Naive thymus-derived CD4-positive, alpha-beta T cell (primary cell): ENCODE results near the gene SV2C. TPM values are rescaled to one million over a fixed set of nuclear protein-coding genes. Genes with fewer than 3 reads are reported as not detected.

Experiments used
- ATAC-seq: fragments of 150-1000 bp; cut with Tn5 transposase; 2 replicates; pipeline ENCODE4 v1.10.0; 2021; ENCODE audit warnings: mild to moderate bottlenecking, moderate library complexity
- CTCF ChIA-PET: fragments of 350-600 bp; sonication (Branson Sonifier 250); formaldehyde crosslinking; loops from one replicate; lab custom pipeline; 2021; ENCODE audit warnings: antibody characterized with exemption; lab: Charles Lee
- POLR2A ChIA-PET: fragments of 350-600 bp; sonication (Branson Sonifier 250); formaldehyde crosslinking; loops from one replicate; lab custom pipeline; 2021; ENCODE audit warnings: antibody characterized with exemption, inconsistent platforms; lab: Charles Lee
- DNase-seq, 9 donors: peaks; one replicate each; pipeline versions ENCODE4 v3.0.0 to v3.0.0-alpha.2; 2020 to 2022; ENCODE audit warnings: mixed read lengths in 1 of 9
- H3K27ac ChIP-seq: one replicate; pipeline ENCODE4 v1.7.0; 2013; ENCODE audit warnings: mild to moderate bottlenecking, low read depth, low read length, moderate library complexity
- H3K27me3 ChIP-seq, 2 donors: one replicate each; pipeline ENCODE4 v1.7.0; 2013; ENCODE audit warnings: low read length in 2 of 2, mild to moderate bottlenecking in 2 of 2, moderate library complexity in 2 of 2; ENCODE audit not compliant: control insufficient read depth in 2 of 2, insufficient read depth in 2 of 2
- H3K36me3 ChIP-seq, 3 experiments: 1 replicate in 2 of 3; 2 replicates in 1 of 3; pipeline ENCODE4 v1.7.0; 2013; ENCODE audit warnings: low read length in 3 of 3, mild to moderate bottlenecking in 3 of 3, moderate library complexity in 1 of 3; ENCODE audit not compliant: insufficient read depth in 3 of 3, control insufficient read depth in 2 of 3
- H3K4me1 ChIP-seq, 2 donors: one replicate each; pipeline ENCODE4 v1.7.0; 2013; ENCODE audit warnings: low read length in 2 of 2, mild to moderate bottlenecking in 2 of 2, moderate library complexity in 1 of 2; ENCODE audit not compliant: control insufficient read depth in 2 of 2, insufficient read depth in 2 of 2
- H3K4me3 ChIP-seq: 2 replicates; pipeline ENCODE4 v1.7.0; 2013; ENCODE audit warnings: mild to moderate bottlenecking, low read length
- H3K9me3 ChIP-seq, 3 experiments: 1 replicate in 2 of 3; 2 replicates in 1 of 3; pipeline ENCODE4 v1.7.0; 2013; ENCODE audit warnings: low read length in 3 of 3; ENCODE audit not compliant: control insufficient read depth in 2 of 3
- H3K27ac Mint-ChIP-seq, 9 donors: one replicate each; pipeline ENCODE4 v1.8.0; 2020 to 2022; ENCODE audit warnings: mixed read lengths in 9 of 9, mild to moderate bottlenecking in 8 of 9, moderate library complexity in 5 of 9, inconsistent platforms in 2 of 9
- H3K27me3 Mint-ChIP-seq, 5 donors: one replicate each; pipeline ENCODE4 v1.8.0; 2021 to 2022; ENCODE audit warnings: mixed read lengths in 5 of 5, mild to moderate bottlenecking in 1 of 5
- H3K36me3 Mint-ChIP-seq, 5 donors: one replicate each; pipeline ENCODE4 v1.8.0; 2020 to 2022; ENCODE audit warnings: mixed read lengths in 5 of 5, mild to moderate bottlenecking in 3 of 5, inconsistent platforms in 1 of 5
- H3K4me1 Mint-ChIP-seq, 7 donors: one replicate each; pipeline ENCODE4 v1.8.0; 2020 to 2022; ENCODE audit warnings: mixed read lengths in 7 of 7, mild to moderate bottlenecking in 3 of 7, inconsistent platforms in 1 of 7
- H3K4me3 Mint-ChIP-seq, 10 donors: one replicate each; pipeline ENCODE4 v1.8.0; 2020 to 2022; ENCODE audit warnings: mild to moderate bottlenecking in 10 of 10, mixed read lengths in 10 of 10, moderate library complexity in 6 of 10, inconsistent platforms in 2 of 10
- H3K9me3 Mint-ChIP-seq, 11 donors: one replicate each; pipeline ENCODE4 v1.8.0; 2020 to 2022; ENCODE audit warnings: mixed read lengths in 11 of 11, mild to moderate bottlenecking in 4 of 11, inconsistent platforms in 1 of 11, moderate library complexity in 1 of 11
- intact Hi-C, 2 donors: fragments of 100-400 bp; cut with micrococcal nuclease; formaldehyde crosslinking; loops; one replicate each; pipeline ENCODE4 v1.15.1; 2023
- polyA plus RNA-seq, 2 donors: library from polyadenylated mRNA; unstranded; fragments of 300-500 nt; fragmentation: Illumina TruSeq; gene quantifications; one replicate each; pipeline ENCODE4 v1.2.3, GENCODE V29; 2021
- total RNA-seq, 6 experiments: library from RNA in 5 of 6; stranded (reverse) in 5 of 6; gene quantifications; 1 replicate in 5 of 6; 2 replicates in 1 of 6; pipeline ENCODE4 v1.2.3 and lab custom pipeline; 2021 to 2026

The SV2C gene
- total and polyA plus RNA-seq, 7 experiments from 2014 or later: not detected

- H3K27me3 Mint-ChIP-seq: peaks cover 0 to 2% (median 0%) of the 10 kb centered on the region in 5 donors
- Histone ChIP-seq H3K4me1 (peaks cover 53% of the 10 kb centered on the region in 2 donors), H3K27ac (no peak overlapping the region), H3K4me3 (no peak overlapping the region), H3K27me3 (no peaks in the 10 kb centered on the region), H3K36me3 (no peaks in the 10 kb centered on the region), H3K9me3 (no peaks in the 10 kb centered on the region)
- intact Hi-C loops: no loop called here
- H3K9me3 Mint-ChIP-seq: no peaks in the 10 kb centered on the region
- H3K27ac Mint-ChIP-seq: no peak overlapping the region
- peaks cover 36 to 69% (median 63%) of the 10 kb centered on the region in 7 donors for H3K4me1 Mint-ChIP-seq
- no peak for ATAC-seq
- no peak for DNase-seq
- no peak overlapping the region for H3K4me3 Mint-ChIP-seq
- CTCF ChIA-PET: no interaction called here
- POLR2A ChIA-PET: interaction anchor here (0.6 to 5.3 kb wide), 6 partner anchors 9 to 1864 kb away, joined by 3 to 36 read pairs (median 3); partner anchors contain the start of gene IQGAP2
- H3K36me3 Mint-ChIP-seq: no peaks in the 10 kb centered on the region
Observed at GRCh38 chr5:76388236-76388635, 305.1 kb downstream of the SV2C start.

DNA sequence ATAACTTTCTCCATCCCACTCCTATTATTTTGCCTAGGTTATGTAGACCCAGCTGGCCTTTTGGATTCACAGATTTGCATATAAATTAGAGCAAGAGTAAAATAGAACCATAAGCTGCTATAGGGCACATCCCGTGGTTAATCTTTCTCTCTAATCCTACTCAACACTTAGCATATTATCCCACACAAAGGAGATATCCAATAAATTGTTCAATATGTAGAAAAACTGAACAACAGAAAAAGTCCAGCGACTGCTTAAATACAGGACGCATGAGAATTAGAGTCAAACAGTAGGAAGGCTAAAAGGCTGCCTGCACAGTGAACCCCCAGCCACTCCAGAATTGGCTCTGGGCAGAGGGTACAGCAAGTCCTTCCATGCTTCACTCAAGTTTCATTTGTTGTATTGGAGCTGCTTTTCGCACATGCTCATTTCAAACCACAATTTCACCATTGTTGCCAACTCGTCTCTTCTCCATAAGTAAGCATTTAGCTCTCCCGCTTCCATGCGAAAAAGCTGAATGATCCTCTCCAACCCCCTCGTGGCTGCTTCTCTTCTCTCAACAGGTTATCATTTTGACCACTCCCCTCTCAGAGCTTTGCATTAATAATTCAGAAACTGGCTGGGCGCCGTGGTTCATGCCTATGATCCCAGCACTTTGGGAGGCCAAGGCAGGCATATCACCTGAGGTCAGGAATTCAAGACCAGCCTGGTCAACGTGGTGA lies 305.8 kb downstream of the SV2C start:
- no peaks in the 10 kb centered on the region for H3K9me3 ChIP-seq
- CTCF ChIA-PET: interaction anchor here (0.6 to 1.0 kb wide), 3 partner anchors 14 to 50 kb away, joined by 3 to 4 read pairs (median 3); no protein-coding TSS in a partner anchor
- H3K9me3 Mint-ChIP-seq: no peaks in the 10 kb centered on the region
- peaks cover 55 to 56% of the 10 kb centered on the region in 2 donors for H3K4me1 ChIP-seq
- H3K36me3 ChIP-seq: no peaks in the 10 kb centered on the region
- H3K4me3 Mint-ChIP-seq: peak overlapping the region in 1 of 10 donors; percentile 1
- H3K27me3 ChIP-seq: no peaks in the 10 kb centered on the region
- ATAC-seq (no peak), DNase-seq (no peak)
- POLR2A ChIA-PET: interaction anchor here (0.6 to 5.3 kb wide), 8 partner anchors 10 to 1863 kb away, joined by 3 to 36 read pairs (median 3); partner anchors contain the start of gene IQGAP2
- peaks cover 36 to 71% (median 64%) of the 10 kb centered on the region in 7 donors for H3K4me1 Mint-ChIP-seq
- peak overlapping the region in 3 of 9 donors; percentile 3 to 41 (median 17) for H3K27ac Mint-ChIP-seq
- H3K36me3 Mint-ChIP-seq: no peaks in the 10 kb centered on the region
- H3K4me3 ChIP-seq: no peak overlapping the region
- H3K27ac ChIP-seq: no peak overlapping the region
- intact Hi-C loops: no loop called here
- H3K27me3 Mint-ChIP-seq: peaks cover 0 to 2% (median 0%) of the 10 kb centered on the region in 5 donors

GRCh38 chr5:76389513-76390154 lies 306.5 kb downstream of the SV2C start:
- ATAC-seq (no peak), DNase-seq (no peak)
- CTCF ChIA-PET: interaction anchor here (0.6 to 1.5 kb wide), 3 partner anchors 14 to 51 kb away, joined by 3 to 4 read pairs (median 3); no protein-coding TSS in a partner anchor
- Mint-ChIP-seq H3K36me3 (no peaks in the 10 kb centered on the region), H3K9me3 (no peaks in the 10 kb centered on the region), H3K27me3 (peaks cover 0 to 2% (median 0%) of the 10 kb centered on the region in 5 donors), H3K27ac (peak overlapping the region in 7 of 9 donors; percentile 28 to 89 (median 80)), H3K4me3 (peak overlapping the region in 4 of 10 donors; percentile 1 to 81 (median 72)), H3K4me1 (peaks cover 38 to 71% (median 64%) of the 10 kb centered on the region in 7 donors)
- no peaks in the 10 kb centered on the region for H3K27me3 ChIP-seq
- no peaks in the 10 kb centered on the region for H3K9me3 ChIP-seq
- H3K4me1 ChIP-seq: peaks cover 55% of the 10 kb centered on the region in 2 donors
- intact Hi-C loops: no loop called here
- POLR2A ChIA-PET: interaction anchor here (0.6 to 5.3 kb wide), 7 partner anchors 10 to 214 kb away, joined by 3 to 36 read pairs (median 3); partner anchors contain the start of gene IQGAP2
- H3K4me3 ChIP-seq: no peak overlapping the region
- no peak overlapping the region for H3K27ac ChIP-seq
- H3K36me3 ChIP-seq: no peaks in the 10 kb centered on the region

GRCh38 chr5:76391014-76391413 lies 307.8 kb downstream of the SV2C start:
- POLR2A ChIA-PET: interaction anchor here (0.7 to 1.8 kb wide), 6 partner anchors 8 to 152 kb away, joined by 3 to 4 read pairs (median 3); no protein-coding TSS in a partner anchor
- no peak overlapping the region for H3K27ac ChIP-seq

DNA sequence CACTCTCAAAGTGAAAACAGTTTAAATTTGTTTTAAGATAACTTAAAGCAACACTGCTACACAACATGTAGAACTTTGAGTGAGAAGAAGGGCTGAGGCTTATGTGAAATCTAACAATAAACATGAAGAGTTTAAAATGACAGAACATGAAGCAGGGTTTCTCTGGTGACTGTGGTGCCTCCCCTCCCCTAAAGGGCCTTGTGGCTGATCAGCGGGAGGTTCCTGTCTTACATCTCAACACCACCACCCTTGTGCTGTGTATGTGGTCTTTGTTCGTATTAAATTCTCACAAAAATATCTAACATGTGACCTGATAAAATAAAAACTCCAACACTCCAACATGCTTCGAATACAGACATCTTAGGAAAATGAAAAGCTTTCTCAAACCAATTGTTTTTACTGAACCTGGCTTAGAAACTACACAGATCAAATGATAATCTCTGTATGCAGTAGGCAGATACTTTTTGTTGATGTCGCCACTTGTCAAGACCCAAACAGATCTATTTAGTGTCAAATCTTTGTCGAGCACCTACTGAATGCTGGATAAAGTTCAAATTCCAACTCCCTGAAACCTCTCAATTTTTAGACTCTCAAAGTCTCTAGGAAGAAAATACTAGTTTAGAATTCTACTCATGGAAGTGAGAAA lies 310.0 kb downstream of the SV2C start:
- Histone ChIP-seq H3K27ac (peak overlapping the region; percentile 33), H3K9me3 (no peaks in the 10 kb centered on the region), H3K27me3 (no peaks in the 10 kb centered on the region), H3K4me1 (peaks cover 48 to 56% of the 10 kb centered on the region in 2 donors), H3K36me3 (no peaks in the 10 kb centered on the region), H3K4me3 (no peak overlapping the region)
- intact Hi-C loops: loop anchor here in 1 of 2 donors (1.0 to 2.0 kb wide), 3 partner anchors 8 to 14 kb away; no protein-coding TSS in a partner anchor
- H3K27ac Mint-ChIP-seq: peak overlapping the region in 8 of 9 donors; percentile 3 to 89 (median 82)
- peak overlapping the region; percentile 10 to 74 (median 57) for H3K4me3 Mint-ChIP-seq
- H3K4me1 Mint-ChIP-seq: peaks cover 37 to 71% (median 67%) of the 10 kb centered on the region in 7 donors
- H3K9me3 Mint-ChIP-seq: no peaks in the 10 kb centered on the region
- peaks cover 0 to 3% (median 0%) of the 10 kb centered on the region in 5 donors for H3K36me3 Mint-ChIP-seq
- CTCF ChIA-PET: interaction anchor here (0.8 to 3.3 kb wide), 4 partner anchors 9 to 150 kb away, joined by 3 to 10 read pairs (median 4); no protein-coding TSS in a partner anchor
- peaks cover 0 to 3% (median 0%) of the 10 kb centered on the region in 5 donors for H3K27me3 Mint-ChIP-seq
- POLR2A ChIA-PET: interaction anchor here (0.9 to 2.5 kb wide), 4 partner anchors 9 to 153 kb away, joined by 3 to 13 read pairs (median 6); no protein-coding TSS in a partner anchor
- DNase-seq (peak in 6 of 9 donors; percentile 26 to 52 (median 43)), ATAC-seq (peak; percentile 88)

More at GRCh38 chr5:76391014-76391413, 307.8 kb downstream of the SV2C start:
- Mint-ChIP-seq H3K9me3 (no peaks in the 10 kb centered on the region), H3K4me3 (peak overlapping the region; percentile 6 to 81 (median 70)), H3K36me3 (no peaks in the 10 kb centered on the region), H3K27me3 (peaks cover 0 to 2% (median 0%) of the 10 kb centered on the region in 5 donors), H3K4me1 (peaks cover 40 to 71% (median 66%) of the 10 kb centered on the region in 7 donors), H3K27ac (peak overlapping the region; percentile 55 to 92 (median 85))
- Histone ChIP-seq H3K4me1 (peaks cover 51 to 56% of the 10 kb centered on the region in 2 donors), H3K27me3 (no peaks in the 10 kb centered on the region), H3K4me3 (peak overlapping the region; percentile 33), H3K9me3 (no peaks in the 10 kb centered on the region), H3K36me3 (no peaks in the 10 kb centered on the region)
- DNase-seq (peak in 6 of 9 donors; percentile 15 to 59 (median 48)), ATAC-seq (peak; percentile 61)
- intact Hi-C loops: no loop called here
- CTCF ChIA-PET: interaction anchor here (1.5 kb wide), 1 partner anchor 24 kb away, joined by 3 read pairs; no protein-coding TSS in a partner anchor
